GM04504 (cell line): ENCODE results near the gene HYDIN.
A peak's percentile ranks its signal among the peaks of the same experiment; 100 is the strongest.
"Not testable (repeated sequence)": the region's sequence is repeated elsewhere in the genome, so short reads cannot be mapped to it uniquely, and the experiment has no call there.

Source experiments
- DNase-seq: peaks from one replicate; pipeline ENCODE4 v3.0.0-alpha.2; 2012; ENCODE audit warnings: low read depth

Gene HYDIN

GRCh38 chr16:70992511-70992910 is 238.0 kb downstream of the HYDIN start:
- DNase-seq, result not testable (repeated sequence)

DNA sequence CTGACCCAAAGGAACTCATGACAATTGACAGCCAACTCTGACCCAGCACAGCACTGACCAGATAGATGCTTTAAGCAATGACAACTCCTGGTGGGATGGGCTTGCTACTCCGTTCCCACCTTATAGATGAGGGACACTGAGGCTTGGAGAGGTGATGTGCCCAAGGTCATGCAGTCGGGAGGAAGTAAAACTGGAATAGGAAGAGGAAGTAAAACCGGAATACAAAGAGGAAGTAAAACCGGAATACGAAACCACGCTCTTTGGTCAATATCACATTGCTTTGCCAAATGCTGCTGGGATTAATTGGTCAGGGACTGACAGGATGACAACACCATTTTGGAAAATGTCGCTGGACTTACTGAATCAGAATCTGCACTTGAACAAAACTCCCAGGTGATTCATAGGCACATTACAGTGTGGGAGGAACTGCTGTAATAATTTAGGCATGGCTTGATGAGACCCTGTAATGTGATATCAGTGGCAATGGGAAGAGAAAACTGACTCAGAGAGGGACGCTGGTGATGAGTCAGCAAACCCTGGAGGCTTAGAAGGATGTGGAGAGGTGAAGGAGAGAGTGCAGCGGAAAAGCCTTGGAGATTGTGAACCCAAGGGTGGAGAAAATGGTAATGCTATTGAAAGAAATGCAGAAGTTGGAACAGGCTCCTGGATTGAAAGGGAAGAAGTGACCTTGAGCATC is 243.4 kb downstream of the HYDIN start:
- not testable (repeated sequence) for DNase-seq

- not testable (repeated sequence) for DNase-seq
These were observed 245.8 kb downstream of the HYDIN start for GRCh38 chr16:70984675-70985074.

GRCh38 chr16:70968332-70968731 is 262.2 kb downstream of the HYDIN start:
- DNase-seq, result not testable (repeated sequence)

- DNase-seq, result not testable (repeated sequence)
These were observed 270.4 kb downstream of the HYDIN start for GRCh38 chr16:70960169-70960568.

- not testable (repeated sequence) for DNase-seq
These were observed 275.6 kb downstream of the HYDIN start for GRCh38 chr16:70954922-70955321.

- DNase-seq, result not testable (repeated sequence)
These were observed 276.7 kb downstream of the HYDIN start for GRCh38 chr16:70953824-70954223.

- not testable (repeated sequence) for DNase-seq
These were observed 287.0 kb downstream of the HYDIN start for GRCh38 chr16:70943551-70943950.

GRCh38 chr16:70939690-70940359 is 290.7 kb downstream of the HYDIN start:
- not testable (repeated sequence) for DNase-seq

DNA sequence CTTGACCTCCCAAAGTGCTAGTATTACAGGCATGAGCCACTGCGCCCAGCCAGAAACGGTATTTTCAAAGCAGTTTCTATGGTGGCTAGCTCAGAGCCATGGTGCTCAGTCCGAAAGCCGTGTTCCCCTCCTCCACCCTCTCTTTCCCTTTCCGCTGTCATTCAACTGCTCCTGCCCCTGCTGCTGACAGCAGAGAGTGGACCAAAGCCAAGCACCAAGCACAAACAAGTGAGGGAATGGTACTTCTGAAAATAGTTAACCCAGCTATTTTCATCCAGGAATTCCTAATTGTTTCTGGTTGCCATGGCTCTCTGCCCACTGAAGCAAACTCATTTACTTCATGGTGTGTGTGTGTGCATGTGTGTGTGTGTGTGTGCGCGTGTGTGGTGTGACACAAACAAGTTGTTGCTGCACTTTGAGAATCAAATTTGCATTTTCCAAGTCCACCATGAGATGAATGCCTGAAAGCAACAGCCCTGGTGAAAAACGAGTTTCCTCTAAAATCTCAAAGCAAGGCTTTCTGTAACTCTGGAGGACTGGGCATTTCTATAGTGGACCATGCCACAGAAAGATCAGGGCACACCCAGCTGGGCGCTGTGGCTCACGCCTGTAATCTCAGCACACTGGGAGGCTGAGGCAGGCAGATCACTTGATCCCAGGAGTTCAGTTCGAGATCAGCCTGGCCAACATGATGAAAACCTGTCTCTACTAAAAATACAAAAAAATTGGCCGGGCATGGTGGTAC is 293.6 kb downstream of the HYDIN start:
- peak; percentile 17 for DNase-seq

GRCh38 chr16:70935325-70935724 is 295.2 kb downstream of the HYDIN start:
- DNase-seq, result not testable (repeated sequence)

GRCh38 chr16:70933746-70934145 is 296.8 kb downstream of the HYDIN start:
- DNase-seq, result not testable (repeated sequence)

DNA sequence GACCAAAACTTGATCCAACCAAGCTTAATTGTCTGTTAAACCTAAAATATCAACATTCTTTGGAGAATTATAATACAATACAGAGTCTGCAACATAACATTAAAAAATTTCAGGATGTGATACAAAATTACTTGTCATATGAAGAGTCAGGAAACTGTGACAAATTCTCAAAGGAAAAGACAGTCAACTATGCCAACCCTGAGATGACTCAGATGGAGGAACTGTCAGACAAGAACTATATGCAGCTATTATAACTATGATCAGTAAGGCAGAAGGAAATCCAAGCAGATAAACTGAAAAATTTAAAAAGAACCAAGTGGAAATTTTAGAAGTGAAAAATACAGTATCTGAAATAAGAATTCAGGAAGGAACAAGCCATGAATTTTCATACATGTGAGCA is 299.8 kb downstream of the HYDIN start:
- not testable (repeated sequence) for DNase-seq

- not testable (repeated sequence) for DNase-seq
These were observed 308.4 kb downstream of the HYDIN start for GRCh38 chr16:70922164-70922563.

DNA sequence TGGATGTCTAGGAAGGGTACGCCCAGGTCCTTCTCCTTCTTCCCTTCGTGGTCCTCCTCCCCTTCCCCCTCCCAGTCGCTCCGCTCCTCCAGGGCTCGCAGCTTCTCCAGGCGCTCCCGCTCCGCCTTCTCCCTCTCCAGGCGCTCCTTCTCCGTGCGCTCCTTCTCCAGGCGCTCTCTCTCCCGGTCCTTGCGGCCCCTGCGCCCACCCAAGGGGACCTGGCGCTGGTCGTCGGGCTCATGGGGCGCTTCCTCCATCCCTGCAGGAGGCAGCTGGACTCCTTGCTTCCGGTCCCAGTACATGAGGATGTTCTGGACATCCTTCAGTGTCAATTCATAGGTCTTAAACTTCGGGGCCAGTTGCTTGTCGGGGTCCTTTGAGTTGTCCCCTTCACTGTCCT is 309.9 kb downstream of the HYDIN start:
- DNase-seq, result not testable (repeated sequence)

DNA sequence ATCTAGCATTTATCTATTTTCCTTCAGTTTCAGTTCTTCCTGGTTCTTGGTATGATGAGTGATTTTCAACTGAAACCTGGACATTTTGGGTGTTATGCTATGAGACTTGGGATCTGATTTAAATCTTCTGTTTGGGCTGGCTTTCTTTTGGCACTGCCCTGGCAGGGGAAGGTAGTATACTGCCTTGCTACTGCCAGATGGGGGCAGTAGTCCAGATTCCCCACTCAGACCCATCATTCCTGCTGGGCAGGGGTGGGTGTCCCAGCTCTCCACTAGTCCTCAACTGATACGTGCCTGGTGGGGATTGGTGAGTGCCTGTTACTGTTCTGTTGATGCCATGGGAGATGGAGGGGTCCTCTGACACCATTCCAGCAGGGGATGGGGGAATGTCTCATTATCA is 342.3 kb downstream of the HYDIN start:
- DNase-seq, result not testable (repeated sequence)

DNA sequence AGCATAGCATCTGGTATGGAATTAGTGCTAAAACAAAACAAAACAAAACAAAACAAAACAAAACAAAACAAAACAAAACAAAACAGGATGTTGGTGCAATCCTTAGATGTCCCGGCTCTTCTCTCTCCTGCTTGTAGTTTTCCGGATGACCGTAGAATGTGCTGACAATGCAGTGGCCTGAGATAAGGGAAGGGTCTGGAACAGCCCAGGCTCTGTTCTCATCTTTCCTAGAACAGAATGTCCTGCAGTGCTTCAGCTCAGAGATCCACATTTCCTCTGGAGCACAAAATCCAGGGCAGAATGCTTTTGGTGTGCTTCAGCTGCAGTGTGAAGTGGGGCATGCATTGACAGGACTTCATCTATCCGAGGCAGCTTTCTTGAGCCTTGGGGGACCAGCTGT is 345.9 kb downstream of the HYDIN start:
- DNase-seq, result not testable (repeated sequence)

DNA sequence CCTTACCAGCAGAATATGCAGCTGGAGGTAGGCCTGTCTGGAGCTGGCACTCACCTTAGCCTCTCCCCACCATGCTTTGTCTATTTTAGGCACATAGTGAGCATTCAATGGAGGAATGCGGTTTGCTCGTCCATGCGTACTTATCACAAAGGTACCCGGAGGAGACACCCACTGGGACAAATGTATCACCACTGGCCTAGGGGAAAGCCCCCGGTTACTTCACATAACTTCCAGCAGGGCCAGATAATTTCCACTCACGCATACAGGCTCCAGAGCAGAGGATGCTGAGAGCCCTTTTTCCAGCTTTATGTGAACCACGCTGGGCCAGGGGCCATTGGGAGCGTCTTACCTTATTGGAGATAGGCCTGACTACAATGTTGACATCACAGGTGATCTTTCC is 348.2 kb downstream of the HYDIN start:
- DNase-seq, result not testable (repeated sequence)

DNA sequence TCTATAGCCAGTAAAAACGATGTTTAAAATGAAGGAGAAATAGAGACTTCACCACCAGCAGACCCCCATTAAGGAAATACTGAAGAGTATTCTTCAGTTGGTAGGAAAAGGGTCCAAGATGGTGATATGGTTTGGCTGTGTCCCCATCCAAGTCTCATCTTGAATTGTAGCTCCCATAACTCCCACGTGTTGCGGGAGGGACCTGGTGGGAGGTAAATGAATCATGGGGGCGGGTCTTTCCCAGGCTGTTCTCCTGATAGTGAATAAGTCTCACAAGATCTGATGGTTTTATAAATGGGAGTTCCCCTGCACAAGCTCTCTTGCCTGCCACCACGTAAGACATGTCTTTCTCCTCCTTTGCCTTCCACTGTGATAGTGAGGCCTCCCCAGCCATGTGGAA is 352.6 kb downstream of the HYDIN start:
- not testable (repeated sequence) for DNase-seq

- not testable (repeated sequence) for DNase-seq
These were observed 354.1 kb downstream of the HYDIN start for GRCh38 chr16:70876442-70876841.

GRCh38 chr16:70864698-70865097 is 365.8 kb downstream of the HYDIN start:
- DNase-seq, result not testable (repeated sequence)

DNA sequence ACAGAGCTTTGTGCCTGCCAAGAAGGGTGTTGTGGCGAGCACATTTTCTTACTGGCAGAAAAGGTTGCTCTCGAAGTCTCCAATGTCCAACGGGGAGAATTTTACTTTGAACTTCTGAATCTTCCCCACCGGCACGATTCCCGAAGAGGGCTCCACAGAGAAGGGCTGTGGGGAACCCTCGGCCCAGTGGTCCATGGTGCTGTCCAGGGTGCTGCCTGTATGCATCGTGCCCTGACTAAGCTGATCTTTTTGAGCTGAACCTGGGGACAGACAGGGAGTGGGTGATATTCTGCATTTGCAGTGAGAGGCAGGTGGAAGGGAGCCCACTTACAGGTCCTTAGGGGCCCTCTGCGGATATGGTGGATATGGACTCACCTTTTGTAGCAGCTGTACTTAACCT is 368.5 kb downstream of the HYDIN start:
- DNase-seq, result not testable (repeated sequence)

DNA sequence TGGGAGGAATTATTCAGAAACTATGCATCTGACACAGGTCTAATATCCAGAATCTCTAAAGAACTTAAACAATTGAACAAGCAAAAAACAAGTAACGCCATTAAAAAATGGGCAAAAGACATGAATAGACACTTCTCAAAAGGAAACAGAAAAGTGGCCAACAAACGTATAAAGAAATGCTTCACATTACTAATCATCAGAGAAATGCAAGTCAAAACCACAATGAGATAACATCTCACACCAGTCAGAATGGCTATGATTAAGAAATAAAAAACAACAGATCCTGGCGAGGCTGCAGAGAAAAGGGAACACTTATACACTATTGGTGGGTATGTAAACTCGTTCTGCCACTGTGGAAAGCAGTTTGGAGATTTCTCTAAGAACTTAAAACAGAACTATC is 379.2 kb downstream of the HYDIN start:
- not testable (repeated sequence) for DNase-seq
